ENCODE results near the gene ZNG1A.
"Not testable (repeated sequence)": the region's sequence is repeated elsewhere in the genome, so short reads cannot be mapped to it uniquely, and the experiment has no call there.

The ZNG1A gene

DNA sequence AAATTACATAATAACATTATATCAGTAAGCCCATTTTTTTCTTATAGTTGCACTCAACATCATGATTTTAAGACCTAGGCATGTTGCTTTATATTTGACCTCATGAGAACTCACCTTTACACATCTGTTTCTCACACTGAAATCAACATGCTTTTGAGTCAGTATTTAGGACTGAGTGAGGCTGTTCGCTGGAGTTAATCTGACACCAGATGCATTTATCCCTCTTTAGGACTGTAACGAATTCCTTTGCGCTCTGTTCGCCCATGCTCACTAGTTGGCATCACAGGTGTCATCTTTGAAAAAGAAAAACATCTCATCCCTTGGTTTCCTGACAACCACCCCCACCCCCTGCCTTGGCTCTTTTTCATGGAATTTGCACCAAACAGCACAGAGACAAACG is 84.9 kb downstream of the ZNG1A start:
- not testable (repeated sequence) for DNase-seq

DNA sequence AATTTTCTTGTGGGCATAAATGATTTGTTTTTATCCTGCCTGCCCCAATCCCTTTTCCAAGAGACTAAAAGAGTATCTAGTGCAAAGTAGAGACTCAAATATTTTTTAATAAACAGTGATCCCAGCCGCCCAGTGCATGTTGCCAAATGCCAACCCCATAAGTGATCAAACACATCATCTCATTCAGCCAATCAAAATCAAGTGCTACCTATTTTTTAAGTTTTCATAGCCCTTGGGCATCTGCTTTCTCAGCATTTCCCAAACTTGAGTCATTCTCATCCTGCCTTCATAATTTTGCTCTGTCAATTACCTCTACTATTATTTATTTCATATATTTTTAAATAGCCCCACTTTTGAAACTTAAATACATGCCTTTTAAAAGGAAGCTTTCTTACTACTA is 88.0 kb downstream of the ZNG1A start:
- DNase-seq = not testable (repeated sequence)

DNA sequence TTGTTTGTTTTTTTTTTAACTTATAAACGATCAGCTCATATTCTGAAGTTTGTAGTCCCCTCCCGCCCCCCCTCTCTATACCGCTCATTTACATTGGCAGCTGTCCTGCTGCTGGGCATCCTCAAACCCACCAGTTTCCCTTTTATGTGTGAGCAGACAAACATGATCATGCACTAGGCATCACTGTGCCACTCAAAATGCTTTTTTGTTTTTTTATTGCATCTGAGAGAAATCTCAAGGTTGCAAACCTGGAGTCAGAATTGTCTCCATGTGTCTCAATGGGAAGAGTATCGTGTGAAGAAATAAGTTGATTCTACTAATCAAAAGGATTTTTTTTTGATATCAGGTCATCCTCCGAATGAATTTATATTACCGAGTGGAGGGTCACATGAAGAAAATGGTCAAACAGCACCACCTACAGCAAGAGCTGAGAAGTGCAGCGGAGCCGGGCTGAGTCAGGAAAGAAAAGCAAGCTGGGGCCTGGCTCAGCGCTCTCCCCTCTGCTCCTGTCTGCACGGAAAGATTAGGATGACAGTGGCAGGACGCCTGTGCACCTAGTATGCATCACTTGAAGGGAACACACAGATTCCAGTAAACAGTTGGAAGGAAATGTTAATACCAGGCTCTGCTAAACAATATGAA is 90.3 kb downstream of the ZNG1A start:
- DNase-seq = not testable (repeated sequence)

DNA sequence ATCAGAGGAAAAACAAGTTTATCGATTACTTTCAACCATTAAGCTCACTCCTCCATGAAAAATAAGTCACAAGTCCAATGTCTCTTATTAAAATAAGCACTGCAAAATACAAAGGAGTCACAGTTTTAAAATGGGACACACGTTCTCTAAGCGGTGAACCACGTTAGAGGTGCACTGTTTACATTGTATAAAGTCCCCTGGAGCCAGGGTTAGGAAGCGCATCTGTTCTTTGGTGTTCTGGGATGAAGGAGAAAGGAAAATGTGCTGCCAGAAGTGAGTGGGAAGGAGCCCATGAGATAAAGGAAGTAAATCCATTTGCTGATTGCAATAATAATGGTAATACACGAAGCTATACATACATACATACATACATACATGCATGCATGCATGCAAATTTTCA is 91.0 kb downstream of the ZNG1A start:
- not testable (repeated sequence) for DNase-seq

DNA sequence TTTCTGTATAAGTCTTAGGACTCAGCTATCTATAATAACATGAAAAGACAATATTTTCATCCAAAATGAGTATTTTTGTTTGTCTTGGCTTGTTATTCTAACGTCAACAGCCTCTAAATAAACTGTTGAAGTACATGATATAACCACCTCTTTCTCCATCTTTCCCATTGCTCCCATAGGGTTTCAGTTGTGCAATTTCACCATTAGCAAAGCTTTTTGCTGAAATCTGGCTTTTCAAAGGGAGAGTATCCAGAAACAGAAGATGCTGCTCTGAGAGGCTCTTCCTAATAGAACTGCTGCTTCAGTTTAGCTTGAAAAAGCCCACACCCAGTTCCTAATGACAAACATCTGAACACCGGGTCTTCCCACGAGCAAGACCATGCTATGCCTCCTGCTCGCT is 91.8 kb downstream of the ZNG1A start:
- DNase-seq = not testable (repeated sequence)

DNA sequence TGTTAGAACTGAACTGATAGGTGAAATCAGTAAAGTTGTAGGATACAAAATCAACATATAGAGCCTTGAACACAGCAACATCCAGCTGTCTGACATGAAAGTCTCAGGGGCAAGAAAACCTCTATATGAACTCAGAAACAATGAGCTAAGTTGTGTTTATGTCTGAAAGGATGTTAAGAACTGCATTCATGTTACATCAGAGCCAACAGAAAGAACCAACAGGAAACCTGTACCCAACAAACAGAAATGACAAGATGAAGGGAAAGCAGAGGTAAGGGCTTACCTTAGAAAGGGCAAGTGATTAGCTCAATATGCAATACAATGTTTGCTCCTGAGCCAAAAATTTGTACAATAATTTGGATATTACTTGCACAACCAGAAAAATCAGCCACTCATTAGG is 92.2 kb downstream of the ZNG1A start:
- not testable (repeated sequence) for DNase-seq

DNA sequence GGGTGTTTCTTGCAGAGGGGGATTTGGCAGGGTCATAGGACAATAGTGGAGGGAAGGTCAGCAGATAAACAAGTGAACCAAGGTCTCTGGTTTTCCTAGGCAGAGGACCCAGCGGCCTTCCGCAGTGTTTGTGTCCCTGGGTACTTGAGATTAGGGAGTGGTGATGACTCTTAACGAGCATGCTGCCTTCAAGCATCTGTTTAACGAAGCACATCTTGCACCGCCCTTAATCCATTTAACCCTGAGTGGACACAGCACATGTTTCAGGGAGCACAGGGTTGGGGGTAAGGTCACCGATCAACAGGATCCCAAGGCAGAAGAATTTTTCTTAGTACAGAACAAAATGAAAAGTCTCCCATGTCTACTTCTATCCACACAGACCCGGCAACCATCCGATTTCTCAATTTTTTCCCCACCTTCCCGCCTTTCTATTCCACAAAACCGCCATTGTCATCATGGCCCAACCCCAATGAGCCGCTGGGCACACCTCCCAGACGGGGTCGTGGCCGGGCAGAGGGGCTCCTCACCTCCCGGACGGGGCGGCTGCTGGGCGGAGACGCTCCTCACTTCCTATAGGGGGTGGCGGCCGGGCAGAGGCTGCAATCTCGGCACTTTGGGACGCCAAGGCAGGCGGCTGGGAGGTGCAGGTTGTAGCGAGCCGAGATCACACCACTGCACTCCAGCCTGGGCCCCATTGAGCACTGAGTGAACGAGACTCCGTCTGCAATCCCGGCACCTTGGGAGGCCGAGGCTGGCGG is 95.7 kb downstream of the ZNG1A start:
- DNase-seq = not testable (repeated sequence)

DNA sequence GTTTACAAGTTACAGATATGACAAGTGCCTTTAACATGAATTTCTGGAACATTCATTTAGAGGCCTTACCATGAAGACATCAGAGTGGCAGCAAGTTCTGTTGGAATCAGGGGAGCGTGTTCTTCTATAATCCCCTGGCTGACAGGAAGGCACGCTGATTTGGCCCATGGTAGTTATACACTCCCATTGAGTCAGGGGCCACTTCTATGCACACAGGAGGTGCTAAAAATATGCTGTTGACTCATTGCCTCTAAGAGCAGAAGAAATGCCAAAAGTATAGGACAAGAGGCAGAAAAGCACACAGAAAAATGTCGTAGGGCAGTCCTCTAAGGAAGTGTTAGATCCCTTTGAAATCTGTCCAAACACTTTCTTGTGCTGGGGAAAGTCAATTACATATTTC is 100.5 kb downstream of the ZNG1A start:
- not testable (repeated sequence) for DNase-seq

DNA sequence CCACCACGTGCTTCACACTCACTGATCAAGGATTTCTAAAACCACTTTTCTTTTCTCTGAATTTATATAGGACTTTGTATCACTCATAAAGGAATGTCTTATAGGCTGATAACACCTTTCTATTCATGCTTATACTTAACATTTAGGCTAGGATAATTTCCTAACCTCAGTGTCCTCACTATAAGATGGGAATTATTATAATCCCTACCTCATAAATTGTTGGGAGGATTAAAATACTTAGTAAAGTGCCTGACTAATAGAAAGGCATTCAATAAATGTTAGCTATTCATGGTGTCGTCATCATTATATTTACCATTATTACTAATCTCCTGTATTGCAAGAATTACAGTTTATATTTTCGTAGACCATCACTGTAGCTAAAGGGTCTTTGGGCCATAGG is 102.5 kb downstream of the ZNG1A start:
- DNase-seq = not testable (repeated sequence)

DNA sequence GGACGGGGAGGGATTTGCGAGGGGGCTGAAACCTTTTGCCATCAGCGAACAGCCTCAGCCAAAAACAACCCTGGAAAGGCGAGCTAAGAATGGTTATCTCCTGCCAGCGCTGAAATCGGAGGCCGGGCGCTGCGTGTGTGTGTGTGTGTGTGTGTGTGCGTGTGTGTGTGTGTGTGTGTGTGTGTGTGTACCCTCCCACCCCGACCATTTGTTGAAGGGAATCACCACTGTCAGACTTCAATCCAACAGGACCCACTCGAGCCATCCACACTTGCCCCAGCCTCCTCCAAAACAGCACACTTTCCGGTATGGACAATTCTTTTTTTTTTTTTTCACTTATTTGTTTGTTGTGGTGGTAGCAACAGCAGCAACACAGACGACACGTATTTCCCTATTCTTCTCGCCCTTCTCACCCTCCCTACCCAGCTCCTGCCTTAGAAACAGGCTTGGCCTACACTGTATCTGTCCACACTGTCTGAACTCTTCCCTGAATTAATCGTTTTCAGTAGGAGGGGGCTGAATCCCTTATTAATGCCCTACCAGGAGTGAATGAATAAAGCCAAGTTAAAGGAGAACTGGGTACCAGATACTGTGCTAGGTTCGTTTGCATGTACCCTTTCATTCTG is 104.8 kb downstream of the ZNG1A start:
- DNase-seq = not testable (repeated sequence)

DNA sequence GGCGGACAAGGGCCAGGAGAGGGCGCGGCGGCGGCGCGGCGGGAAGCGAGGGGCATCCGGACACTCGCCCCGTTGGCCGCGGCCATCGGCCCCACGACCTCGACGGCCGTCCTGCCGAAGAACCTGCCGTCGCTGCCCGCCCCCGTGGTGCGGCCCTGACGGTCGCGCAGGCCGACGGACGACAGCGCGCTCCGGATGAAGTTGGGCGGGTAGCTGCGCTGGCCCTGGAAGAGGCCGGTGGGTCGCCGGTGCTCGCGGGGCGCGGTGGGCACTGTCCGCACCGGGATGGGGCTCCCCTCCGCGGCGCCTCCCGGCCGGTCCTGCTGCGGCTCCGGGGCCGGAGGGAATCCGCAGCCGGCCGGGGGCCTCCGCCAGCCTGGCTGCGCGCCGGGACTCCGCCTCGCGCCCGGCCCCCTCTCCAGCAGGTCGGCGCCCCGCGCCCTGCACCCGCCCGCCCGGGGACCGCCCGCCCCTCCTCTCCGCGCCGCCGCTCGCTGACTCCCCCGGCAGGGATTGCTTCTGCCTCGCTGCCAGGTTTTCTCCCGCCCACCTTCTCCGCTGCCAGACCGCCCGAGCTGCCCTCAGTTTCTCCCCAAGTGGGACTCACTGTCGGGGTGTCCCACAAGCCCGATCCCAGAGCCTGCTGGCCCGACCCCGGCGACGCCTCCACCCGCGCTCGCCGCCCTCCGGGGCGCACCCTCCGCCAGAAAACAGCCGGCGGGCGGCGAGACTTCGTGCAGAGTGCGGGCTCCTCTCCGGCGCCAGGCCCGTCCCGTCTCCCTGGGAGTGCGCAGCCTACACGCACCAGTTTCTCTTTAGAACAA is 105.6 kb downstream of the ZNG1A start:
- peak; percentile 64 for DNase-seq
